Measurements from ENCODE around the gene MPST.

The MPST gene

DNA sequence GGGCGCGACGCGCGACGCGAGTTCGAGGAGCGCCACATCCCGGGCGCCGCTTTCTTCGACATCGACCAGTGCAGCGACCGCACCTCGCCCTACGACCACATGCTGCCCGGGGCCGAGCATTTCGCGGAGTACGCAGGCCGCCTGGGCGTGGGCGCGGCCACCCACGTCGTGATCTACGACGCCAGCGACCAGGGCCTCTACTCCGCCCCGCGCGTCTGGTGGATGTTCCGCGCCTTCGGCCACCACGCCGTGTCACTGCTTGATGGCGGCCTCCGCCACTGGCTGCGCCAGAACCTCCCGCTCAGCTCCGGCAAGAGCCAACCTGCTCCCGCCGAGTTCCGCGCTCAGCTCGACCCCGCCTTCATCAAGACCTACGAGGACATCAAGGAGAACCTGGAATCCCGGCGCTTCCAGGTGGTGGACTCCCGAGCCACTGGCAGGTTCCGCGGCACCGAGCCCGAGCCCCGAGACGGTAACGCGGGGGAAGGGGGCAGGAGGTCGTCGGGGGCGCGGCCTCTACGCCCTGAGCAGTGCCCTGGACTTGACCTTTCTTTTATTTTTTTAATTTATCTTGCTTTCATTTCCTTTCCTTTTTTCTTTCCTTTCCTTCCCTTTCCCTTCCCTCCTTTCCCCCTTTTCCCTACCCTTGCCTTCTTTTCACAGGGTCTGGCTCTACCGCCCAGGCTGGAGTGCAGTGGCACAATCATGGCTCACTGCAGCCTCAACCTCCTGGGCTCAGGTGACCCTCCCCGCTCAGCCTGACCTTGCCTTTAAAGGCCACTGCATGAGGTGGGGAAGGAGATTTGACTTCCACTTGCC, 5.0 kb downstream of the MPST start:
- DNase-seq, result no peak

DNA sequence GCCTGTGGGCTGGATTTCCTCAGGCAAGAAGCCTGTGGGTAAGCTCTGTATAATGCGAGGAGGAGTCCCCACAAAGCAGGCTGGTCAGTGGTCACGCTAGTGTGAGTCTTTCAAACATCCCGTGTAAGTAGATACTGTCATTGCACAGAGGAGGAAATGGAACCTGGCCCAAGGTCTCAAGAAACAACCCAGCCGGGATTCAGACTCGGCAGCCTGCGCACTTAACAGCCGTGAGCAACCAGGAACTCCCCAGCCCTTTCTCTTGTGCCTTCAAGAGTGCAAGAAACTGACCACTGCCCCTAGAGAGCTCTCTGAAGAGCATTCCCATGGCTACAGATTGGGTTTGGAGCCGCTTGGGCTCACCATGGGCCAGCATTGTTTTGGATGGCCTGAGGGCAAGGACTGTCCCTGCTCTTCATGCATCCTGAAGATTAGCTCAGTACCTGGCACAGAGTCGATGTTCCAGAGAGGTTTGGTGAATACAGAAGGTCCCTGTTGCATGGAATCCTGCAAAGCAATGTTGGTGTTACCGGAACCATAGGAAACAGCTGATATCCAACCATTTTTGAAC, 6.0 kb downstream of the MPST start:
- DNase-seq, result no peak

DNA sequence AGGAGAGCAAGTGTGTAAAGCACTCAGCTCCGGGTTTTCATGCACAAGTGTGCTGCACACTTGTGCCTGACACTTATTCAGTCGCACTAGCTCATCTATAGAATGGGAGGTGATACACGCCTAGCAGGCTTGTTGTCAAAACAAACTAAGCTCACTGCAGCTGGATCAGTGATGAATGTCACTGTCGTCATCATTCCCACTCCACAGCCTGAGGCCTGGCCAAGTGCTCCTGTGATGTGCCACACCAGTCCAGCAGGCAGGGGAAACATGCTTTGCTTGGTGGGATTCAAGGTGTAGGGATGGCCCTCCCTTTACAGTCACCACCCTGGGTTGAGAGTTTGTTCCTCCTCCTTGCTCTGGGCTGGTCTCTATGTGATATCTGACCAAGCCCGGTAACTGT, 6.8 kb downstream of the MPST start:
- DNase-seq, result no peak

DNA sequence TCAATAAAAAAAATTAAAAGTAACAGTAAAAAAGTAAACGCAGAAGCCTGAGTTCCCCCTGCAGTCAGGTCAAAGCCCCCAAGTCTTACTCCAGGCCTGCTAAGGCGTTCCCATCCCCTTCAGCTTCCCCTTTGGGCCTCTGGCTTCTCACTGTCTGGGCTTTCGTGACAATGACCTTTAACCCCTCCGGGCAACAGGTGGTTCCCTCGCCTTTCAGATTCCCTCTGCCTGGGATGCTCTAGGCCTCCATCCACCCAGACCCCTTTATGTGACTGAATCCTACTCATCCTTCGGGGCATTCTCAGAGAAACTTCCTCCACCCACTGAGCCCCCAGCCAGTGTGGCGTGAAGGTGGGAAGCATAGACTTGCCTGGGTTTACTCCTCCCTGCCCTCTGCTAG, 8.0 kb downstream of the MPST start:
- no peak for DNase-seq

DNA sequence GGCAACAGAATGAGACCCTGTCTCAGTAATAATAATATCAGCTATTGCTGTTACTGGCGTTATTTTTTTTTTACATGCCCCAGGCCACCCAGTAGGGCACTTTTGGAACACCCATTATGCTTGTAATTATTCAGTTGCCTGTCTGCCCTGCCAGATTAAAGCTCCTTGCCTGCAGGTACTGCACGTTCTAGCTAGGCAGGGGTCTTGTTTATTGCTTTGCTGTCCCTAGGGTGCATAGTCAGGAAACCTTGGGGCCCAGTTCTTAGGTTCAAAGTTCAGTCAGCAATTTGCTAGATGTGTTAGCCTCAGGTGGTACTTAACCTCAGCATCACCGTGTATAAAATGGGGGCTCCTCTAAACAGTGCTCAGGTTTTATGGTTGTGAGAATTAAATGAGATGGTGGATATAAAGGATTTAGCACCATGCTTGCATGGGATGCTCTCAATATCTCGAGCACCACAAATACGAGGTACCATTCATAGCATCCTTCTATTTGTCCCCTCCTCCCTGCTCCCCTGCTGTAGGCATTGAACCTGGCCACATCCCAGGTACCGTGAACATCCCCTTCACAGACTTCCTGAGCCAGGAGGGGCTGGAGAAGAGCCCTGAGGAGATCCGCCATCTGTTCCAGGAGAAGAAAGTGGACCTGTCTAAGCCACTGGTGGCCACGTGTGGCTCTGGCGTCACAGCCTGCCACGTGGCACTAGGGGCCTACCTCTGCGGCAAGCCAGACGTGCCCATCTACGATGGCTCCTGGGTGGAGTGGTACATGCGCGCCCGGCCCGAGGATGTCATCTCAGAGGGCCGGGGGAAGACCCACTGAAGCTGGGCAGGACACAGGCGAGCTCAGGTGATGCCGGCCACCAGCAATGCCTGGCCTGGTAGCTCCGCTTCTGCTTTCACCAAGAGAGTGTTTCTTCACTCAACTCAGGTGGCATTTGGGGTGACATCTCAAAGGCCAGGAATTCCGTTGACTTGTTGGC, 9.4 kb downstream of the MPST start:
- DNase-seq, result no peak

DNA sequence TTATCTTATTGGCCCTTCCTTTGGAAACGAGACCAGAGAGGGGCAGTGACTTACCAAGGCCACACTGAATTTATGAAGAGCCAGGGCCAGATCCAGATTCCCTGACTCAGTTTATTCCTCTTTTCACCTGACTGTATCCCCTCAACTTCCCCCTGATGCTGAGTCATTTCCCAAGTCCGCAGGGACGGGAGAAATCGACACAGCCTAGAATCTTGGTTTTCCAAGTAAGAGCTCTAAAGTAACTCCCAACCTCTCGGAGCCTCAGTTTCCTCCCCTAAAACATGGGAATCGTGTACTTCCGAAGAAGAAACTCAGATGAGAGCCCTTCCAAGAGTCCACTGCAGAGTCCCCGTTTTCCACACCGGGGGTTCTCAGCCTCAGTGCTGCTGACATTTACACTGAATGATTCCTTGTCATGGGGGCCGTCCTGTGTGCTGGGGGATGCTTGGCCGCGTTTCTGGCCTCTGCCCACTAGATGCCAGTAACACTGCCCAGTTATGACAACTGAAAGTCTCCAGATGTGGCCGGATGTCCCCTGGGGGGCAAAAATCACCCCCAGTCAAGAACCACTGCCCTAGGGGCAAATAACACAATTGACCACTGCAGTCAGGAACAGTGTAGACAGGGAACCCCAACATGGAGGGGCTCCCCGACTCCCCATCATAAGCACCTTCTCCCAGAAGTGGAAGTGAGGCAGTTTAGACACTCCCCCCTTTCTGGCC, 11.2 kb downstream of the MPST start:
- no peak for DNase-seq

DNA sequence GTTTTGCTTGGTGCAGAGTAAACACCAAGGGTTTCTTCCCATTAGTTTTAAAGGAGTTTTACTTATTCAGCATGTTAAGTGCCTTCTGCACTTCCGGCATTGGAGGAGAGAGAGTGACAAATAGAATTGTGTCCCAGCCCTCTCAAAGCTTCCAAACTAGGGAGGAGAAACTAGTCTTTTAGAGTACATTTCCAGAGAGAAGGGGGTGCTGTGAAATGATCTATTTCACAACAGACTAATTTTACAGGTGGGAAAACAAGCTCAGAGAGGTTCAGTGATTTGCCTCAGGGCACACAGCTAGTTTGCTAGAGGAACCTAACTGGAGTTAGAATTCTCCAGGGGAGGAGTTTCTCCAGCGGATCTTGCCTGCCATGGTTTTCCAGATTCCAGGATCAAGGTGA, 12.6 kb downstream of the MPST start:
- no peak for DNase-seq

DNA sequence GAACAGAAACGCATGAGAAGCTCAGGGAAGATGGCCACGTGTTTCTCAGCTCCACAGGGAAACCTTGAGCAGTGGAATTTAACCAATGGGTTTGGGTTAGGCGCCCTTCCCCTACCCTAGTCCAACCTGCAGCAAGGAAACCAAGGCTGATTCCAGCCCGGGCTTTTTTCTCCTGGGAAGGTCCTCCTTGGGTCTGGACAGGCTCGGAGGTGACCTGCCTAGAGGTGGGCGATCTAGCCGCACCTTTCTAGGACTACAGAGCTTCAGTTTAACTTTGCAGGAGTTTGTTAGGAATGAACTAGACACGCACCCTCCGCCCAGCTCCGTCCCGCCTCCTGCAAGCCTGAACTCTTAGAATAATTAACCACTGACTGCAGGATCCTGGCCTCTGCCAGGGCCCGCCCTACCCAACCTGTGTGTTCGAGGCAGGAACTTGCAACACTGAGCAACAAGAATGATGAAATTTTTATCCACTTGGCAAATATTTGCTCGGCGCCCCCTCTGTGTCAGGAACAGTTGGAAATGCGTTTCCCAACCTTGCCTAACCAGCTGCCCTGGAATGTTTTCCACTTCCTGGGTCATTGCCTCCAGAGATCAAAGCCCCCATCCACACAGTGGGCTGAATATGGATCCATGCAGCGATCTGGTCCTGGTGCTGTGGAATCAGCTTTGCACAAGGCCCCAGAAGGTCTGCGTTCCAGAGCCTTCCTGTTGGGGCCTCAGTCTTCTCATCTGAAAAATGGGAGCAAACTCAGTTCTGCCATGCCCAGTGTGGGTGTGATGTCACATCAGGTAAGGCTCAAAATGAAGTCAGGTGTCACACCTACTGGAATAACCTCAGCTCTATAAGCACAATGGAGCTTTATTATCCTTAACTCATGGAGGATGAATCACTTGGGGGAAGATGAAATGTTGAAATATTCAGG, 13.3 kb downstream of the MPST start:
- DNase-seq, result no peak

DNA sequence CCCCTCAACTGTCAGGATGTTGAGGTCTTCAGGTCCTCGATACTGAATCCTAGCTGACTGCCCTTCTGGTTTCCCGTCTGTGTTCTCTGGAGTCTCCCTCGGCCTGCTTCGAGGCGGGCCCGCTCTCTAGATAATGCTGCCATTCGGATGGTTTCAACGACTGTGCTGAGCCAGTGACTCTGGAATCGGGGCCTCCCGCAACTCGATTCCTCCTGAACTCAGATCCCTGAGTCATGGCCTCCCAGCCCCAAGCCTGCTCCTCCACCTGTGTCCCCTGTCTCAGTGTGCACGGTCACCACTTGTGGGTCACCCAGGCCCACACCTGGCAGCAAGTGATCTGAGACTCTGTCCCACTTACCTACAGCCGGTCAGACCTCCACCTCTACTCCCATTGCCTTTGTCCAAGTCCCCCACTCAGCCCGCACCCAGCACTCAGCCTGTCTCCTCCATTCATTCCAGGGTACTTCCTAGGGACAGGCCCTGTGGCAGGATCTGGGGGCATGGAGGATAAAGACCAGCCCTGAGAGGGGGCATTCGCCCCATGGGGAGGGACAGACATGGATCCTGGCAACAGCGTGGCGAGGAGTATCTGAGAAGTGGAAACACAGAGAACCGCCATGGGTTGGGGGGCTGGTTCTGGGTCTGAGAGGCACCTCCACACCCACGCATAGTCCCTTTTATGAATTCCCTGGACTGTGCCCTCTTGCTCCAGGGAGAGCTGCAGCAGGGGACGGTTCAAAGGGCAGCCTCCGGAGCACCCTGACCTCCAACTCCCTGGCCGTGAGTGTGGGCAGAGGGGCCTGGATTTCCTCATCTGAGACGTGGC, 14.3 kb downstream of the MPST start:
- no peak for DNase-seq

DNA sequence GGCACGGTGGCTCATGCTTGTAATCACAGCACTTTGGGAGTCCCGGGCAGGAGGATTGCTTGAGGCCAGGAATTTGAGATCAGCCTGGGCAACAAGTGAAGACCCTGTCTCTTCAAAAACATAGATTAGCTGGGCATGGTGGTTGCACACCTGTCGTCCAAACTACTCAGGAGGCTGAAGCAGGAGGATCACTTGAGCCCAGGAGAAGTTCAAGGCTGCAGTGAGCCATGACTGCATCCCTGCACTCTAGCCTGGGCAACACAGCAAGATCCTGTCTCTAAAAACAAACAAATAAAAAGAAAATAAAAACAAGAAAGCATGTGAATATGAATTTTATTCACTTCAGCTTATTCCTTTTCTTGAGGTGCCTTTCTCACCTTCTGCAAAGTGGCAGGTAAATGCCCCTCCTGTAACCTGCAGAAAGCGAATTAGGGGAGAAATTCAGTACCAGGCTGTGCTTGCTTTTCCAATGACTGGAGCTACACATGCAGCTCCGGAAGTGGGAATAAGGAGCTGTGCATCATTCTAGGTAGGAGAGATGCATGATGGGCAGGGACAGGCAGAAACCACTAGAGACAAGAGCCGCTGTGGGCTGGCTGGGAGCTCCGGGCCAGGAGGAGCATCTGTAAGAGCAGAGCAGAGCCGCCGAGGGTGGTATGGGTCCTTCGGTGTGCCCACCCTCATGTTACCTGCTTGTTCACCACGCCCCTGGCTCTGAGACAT, 17.3 kb downstream of the MPST start:
- DNase-seq, result no peak

DNA sequence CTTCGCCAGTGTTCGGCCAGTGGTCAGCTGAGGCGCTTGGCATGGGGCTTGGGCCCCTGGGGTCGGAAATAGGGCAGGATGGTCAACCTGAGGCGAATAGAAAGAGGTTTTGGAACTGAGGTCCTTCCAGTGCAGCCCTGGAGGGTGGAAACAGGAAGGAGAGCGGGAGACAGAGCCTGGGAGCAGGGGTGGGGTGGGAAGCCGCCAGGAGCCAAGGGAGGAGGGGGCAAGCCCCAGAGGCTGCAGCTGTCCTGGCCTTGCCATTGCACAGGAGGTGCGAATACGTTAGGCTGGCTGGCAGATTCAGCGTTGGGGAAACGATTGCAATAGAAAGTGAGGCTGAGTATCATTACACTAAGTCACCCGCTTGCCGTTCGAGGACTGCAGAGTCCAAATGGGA, 18.1 kb downstream of the MPST start:
- no peak for DNase-seq

DNA sequence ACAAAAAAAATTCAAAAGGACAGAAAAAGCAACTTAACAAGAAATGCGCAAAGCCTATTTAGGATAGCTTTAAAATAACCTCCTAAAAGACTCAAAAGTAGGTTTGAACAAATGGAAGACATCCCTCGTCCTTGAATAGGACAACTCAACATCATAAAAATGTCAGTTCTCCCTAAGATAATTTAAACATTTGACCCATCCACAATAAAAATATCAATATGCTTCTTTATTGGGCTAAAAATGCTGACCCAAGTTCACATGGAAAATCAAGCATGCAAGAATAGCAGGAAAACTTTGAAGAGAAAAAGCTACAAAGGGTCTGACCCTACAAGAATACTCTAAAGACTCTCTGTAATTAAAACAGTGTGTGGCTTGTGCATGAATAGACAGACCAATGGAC, 19.9 kb downstream of the MPST start:
- DNase-seq, result no peak

DNA sequence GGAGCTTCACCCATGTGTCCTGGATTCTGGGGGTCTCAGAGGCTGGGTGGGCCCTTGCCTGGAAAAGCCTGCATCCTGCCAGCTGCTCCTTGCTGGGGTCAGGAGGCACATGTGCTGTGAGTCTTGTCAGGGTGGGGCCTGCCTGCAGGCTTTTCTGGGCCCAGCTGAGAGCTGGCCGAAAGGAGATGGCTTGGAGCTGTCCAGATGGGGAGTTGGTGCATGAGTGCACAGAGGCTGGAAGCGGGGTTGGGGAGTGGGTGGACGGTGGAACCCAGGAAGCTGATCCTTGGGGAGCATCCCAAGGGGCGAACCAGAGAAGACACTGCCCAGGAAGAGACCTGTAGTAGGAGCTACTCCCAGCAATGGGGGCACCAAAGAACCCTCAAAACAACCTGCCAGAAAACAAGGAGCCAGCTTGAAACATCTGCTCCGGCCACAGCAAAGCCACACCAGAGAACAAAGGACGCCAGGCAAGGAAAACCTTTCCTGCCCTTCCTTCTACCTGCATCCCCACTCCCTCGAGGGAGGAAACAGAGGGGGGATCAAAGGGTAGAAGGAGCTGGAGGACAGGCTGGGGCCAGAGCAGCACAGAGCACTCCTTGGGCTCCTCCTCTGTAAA, 23.8 kb downstream of the MPST start:
- no peak for DNase-seq

DNA sequence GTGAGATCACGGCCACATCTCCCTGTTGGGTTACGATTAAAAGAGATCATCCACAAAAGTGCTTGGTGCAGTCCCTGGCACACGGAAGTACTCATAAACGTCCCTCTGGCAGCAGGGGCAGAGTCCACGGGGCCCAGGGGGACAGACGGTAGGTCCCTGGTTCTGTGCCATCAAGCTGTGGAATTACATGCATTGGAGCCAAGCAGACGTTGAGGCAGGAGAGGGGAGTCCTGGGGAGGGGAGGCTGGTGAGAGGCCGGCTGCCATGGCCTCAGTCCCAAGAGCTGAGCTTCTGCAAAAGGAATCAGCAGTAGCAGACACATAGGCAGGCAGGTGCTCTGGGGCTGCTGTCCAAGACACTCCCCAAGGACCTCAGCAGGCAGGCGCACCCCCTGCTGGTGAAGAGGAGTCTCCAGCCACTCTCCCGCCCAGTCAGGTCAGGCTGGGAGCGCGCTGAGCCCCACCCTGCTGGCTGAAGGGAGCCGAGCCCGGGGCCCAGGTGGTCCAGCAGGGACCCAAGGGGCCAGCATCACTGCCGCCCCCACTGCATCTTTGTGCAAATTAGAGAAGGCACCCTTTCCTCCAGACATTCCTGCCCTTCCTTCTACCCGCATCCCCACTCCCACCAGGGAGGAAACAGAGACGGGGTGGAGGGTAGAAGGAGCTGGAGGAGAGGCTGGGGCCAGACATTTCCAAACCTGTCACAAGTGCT, 24.4 kb downstream of the MPST start:
- peak; percentile 72 for DNase-seq

DNA sequence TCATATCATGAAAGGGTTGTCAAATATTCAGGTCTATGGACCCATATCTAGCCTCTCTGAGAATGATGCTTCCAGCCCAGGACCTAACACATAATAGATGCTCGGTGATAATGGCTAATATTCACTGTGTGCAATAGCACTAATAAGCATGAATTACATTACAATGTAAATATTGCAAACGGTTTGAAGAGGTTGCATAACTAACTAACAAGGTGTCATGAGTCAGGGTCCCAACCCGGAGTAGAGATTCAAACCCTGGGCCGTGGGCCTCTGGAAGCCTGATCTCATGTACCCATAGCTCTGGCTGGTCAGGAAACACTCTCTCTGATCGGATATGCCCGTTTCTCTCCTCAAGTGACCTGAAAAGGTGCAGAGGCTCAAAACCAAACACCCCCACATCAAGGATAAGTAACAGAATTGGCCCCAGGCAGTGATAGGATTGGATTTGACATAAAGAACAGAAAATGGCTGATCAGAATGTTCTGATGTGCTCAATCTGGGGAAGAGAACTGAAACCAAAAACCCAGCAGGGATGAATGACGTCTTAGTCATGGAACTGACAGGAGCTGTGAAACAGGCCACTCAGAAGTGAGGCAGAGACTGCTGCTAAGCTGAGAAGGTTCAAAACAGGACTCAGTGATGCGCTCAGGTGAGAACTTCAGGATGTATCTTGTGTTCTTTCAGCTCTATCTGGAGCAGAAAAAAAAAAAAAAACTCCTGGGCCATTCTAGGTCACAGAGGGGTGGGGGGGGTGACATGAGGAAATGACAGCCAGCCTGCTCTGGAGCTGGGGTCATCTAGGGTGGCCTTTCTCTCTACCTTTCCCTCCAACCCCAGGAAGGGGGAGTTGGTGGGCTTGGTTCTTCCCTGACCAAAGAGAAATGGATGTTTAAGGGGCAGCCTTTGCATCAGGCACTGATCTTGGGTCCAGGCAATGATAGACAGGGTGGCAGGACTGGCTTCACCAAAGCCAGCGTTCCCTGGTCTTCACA, 25.4 kb downstream of the MPST start:
- DNase-seq, result peak; percentile 43

DNA sequence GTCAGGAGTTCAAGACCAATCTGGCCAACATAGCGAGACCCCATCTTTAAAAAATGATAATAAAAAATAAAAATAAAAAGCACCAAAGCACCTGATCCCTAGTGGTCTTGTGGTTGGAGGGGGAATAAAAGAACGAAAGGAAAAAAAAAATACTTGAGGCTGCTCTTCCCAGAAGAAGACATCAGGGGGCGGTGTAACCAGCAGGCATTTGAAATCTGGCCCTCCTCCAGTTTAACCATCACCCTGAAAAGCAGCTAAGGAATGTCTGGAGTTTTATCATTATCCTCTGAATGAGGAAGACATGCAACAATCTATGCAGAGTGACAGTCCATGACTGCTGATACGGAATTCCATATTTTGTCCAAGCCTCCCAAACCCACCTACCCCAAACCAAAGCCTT, 26.4 kb downstream of the MPST start:
- DNase-seq, result no peak

DNA sequence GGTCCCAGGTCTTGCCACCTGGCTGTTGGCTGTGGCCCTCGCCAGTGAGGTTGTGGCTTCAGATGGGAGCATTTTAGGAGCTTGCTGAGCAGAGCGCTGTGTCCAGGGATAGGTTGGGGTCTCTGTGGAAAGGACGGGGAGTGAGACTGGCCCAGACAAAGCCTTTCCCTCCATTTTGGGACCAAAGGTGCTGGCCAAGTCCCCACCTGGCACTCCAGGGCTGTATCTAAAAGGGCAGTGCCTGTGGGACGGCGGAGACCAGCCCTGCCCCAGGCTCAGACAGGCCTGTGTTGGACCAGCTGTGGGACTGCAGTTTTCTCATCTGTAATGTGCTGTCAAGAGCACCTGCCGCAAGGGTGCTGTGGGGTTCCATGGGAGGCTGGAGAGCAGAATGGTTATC, 27.0 kb downstream of the MPST start:
- no peak for DNase-seq

DNA sequence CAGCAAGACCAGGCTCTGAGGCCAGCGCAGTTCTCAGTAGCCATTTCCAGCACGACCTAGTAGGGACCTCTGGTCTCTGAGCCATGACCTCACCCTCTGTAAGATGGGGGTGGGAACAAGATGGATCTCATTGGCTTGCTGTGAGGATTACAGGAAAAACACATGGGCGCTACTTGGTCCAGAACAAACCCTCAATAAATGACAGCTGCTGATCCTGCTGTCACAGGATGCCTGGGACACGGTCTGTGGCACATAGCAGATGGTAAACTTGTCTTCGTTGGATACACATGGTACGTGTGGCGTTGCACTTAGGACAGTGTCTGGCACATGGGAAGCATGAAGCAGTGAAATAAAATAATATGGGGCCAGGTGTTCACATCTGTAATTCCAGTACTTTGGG, 27.5 kb downstream of the MPST start:
- no peak for DNase-seq
